HL-60 (cell line): ENCODE results near the gene RP2.

Experiments used
- GABPA ChIP-seq: IDR thresholded peaks from 2 replicates; pipeline ENCODE4 v1.6.1; 2012; ENCODE audit warnings: low read depth
- POLR2AphosphoS5 ChIP-seq: IDR thresholded peaks from 2 replicates; pipeline ENCODE4 v1.6.1; 2012; ENCODE audit warnings: low read depth
- SPI1 ChIP-seq: IDR thresholded peaks from 2 replicates; pipeline ENCODE4 v1.6.1; 2012; ENCODE audit warnings: low read depth, mild to moderate bottlenecking, borderline replicate concordance
- TF ChIP-seq, protein P1 (sequence below): IDR thresholded peaks from one replicate; pipeline ENCODE4 v1.5.1; 2011; ENCODE audit warnings: low read length, control low read depth, inconsistent platforms; ENCODE audit not compliant: insufficient read depth
- TF ChIP-seq, protein P2 (sequence below): IDR thresholded peaks from 2 replicates; pipeline ENCODE4 v1.6.1; 2012; ENCODE audit warnings: low read depth; ENCODE audit not compliant: insufficient replicate concordance

DNA sequence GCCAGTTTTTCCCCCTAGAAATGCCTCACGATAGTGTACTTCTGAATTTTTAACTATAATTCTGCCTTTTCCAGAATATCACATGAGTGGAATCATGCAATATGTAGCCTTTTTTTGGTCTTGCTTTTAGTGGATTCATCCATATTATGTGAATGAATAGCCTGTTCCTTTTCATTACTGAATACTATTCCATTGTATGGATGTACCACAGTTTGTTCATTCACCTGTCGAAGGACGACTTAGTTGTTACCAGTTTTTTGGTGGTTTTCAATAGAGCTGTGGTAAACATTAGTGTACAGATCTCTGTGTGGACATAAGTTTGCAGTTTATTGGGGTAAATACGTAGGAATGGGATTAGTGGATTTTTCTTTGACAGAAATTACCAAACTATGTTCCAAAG lies 83.4 kb downstream of the RP2 start:
- TF ChIP-seq, protein P1, sequence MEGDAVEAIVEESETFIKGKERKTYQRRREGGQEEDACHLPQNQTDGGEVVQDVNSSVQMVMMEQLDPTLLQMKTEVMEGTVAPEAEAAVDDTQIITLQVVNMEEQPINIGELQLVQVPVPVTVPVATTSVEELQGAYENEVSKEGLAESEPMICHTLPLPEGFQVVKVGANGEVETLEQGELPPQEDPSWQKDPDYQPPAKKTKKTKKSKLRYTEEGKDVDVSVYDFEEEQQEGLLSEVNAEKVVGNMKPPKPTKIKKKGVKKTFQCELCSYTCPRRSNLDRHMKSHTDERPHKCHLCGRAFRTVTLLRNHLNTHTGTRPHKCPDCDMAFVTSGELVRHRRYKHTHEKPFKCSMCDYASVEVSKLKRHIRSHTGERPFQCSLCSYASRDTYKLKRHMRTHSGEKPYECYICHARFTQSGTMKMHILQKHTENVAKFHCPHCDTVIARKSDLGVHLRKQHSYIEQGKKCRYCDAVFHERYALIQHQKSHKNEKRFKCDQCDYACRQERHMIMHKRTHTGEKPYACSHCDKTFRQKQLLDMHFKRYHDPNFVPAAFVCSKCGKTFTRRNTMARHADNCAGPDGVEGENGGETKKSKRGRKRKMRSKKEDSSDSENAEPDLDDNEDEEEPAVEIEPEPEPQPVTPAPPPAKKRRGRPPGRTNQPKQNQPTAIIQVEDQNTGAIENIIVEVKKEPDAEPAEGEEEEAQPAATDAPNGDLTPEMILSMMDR = no peak
- TF ChIP-seq POLR2AphosphoS5 = no peak
- TF ChIP-seq, protein P2, sequence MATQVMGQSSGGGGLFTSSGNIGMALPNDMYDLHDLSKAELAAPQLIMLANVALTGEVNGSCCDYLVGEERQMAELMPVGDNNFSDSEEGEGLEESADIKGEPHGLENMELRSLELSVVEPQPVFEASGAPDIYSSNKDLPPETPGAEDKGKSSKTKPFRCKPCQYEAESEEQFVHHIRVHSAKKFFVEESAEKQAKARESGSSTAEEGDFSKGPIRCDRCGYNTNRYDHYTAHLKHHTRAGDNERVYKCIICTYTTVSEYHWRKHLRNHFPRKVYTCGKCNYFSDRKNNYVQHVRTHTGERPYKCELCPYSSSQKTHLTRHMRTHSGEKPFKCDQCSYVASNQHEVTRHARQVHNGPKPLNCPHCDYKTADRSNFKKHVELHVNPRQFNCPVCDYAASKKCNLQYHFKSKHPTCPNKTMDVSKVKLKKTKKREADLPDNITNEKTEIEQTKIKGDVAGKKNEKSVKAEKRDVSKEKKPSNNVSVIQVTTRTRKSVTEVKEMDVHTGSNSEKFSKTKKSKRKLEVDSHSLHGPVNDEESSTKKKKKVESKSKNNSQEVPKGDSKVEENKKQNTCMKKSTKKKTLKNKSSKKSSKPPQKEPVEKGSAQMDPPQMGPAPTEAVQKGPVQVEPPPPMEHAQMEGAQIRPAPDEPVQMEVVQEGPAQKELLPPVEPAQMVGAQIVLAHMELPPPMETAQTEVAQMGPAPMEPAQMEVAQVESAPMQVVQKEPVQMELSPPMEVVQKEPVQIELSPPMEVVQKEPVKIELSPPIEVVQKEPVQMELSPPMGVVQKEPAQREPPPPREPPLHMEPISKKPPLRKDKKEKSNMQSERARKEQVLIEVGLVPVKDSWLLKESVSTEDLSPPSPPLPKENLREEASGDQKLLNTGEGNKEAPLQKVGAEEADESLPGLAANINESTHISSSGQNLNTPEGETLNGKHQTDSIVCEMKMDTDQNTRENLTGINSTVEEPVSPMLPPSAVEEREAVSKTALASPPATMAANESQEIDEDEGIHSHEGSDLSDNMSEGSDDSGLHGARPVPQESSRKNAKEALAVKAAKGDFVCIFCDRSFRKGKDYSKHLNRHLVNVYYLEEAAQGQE = no peak
- no peak for TF ChIP-seq GABPA
- no peak for TF ChIP-seq SPI1
